Skin epidermis (tissue), 12 donors: ENCODE measurements around the gene MPHOSPH6.
A peak's percentile ranks its signal among the peaks of the same experiment; 100 is the strongest.
"Not testable (repeated sequence)": the region's sequence is repeated elsewhere in the genome, so short reads cannot be mapped to it uniquely, and the experiment has no call there.

ENCODE experiments used
- H3K27ac ChIP-seq, 21 experiments: fragments of 200-600 bp; sonication (generic) in 11 of 21; one replicate each; pipeline ENCODE4 v1.5.0; 2020; ENCODE audit warnings: mild to moderate bottlenecking in 3 of 21, inconsistent platforms in 2 of 21, moderate library complexity in 2 of 21
- H3K4me3 ChIP-seq, 7 experiments: fragments of 200-600 bp; sonication (generic) in 2 of 7; one replicate each; pipeline ENCODE4 v1.5.0; 2020; ENCODE audit warnings: inconsistent platforms in 2 of 7, mild to moderate bottlenecking in 2 of 7, moderate library complexity in 1 of 7

The MPHOSPH6 gene

DNA sequence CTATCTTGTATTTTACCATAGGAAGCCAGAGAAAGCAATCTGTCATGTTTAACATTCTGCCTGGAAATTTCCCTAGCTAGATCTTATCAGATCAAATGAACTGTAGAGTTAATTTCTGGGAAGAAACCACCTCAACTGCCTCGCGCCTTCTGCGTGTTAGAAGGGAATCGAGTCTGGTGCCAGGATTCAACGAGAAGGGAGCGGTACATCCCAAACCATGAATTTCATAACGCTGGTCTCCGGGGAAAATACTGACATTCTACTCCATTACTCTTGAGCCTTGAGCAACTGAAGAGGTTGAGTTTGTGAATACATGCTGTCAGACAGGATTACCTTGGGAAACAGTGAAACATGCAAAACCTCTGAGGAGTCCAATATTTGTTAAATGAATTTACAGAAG lies 35.2 kb downstream of the MPHOSPH6 start:
- peak overlapping the region in 1 of 21 experiments; percentile 17 for H3K27ac ChIP-seq
- no peak overlapping the region for H3K4me3 ChIP-seq

DNA sequence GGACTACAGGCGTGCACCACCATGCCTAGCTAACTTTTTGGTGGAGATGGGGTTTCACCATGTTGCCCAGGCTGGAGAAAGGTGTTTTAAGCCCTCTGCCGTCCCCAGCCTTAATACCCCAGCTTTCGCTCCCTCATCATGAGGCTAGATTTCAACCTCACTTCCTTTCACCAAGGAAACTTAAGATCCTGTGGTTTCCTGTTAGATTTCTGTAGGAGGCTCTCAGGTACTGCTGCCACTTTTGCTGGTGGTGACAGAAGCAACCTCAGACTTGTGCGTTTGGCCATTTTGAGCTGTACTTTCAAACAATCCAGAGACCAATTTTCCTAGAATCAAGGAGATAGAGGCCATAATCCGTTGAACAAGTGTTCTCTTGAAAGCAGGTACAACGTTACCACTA lies 36.2 kb downstream of the MPHOSPH6 start:
- Histone ChIP-seq H3K27ac (no peak overlapping the region), H3K4me3 (no peak overlapping the region)

GRCh38 chr16:82129881-82130280 lies 40.1 kb downstream of the MPHOSPH6 start:
- Histone ChIP-seq H3K4me3 (no peak overlapping the region), H3K27ac (no peak overlapping the region)

DNA sequence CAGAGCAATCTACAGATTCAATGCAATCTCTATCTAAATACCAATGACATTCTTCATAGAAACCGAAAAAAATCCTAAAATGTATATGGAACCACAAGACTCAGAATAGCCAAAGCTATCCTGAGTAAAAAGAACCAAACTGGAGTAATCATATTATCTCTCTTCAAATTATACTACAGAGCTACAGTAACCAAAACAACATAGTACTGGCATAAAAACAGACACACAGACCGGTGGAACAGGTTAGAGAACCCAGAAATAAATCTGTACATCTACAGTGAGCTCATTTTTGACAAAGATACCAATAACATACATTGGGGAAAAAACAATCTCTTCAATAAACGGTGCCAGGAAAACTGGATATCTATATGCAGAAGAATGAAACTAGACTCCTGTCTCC lies 45.4 kb downstream of the MPHOSPH6 start:
- Histone ChIP-seq H3K27ac (no peak overlapping the region), H3K4me3 (no peak overlapping the region)

- Histone ChIP-seq H3K4me3 (no peak overlapping the region), H3K27ac (no peak overlapping the region)
Measured at GRCh38 chr16:82119405-82119804, 50.6 kb downstream of the MPHOSPH6 start.

DNA sequence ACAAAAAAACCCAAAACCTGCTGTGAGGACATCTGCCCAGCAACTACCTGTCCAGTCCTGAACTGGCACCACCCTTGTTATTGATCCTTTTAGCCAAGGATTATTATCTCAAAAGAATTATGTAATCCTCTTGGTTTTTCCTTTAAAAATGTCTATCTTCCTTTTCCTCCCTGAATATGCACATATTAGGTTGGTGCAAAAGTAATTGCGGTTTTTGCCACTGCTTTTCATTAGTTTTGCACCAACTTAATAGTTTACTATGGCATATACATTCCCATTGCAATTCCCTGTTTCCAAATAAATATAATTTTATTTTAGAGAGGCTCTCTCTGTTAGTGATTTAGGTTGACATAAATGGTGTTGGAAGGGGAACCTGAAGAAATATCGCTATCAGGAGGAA lies 51.3 kb downstream of the MPHOSPH6 start:
- Histone ChIP-seq H3K27ac (no peak overlapping the region), H3K4me3 (no peak overlapping the region)

GRCh38 chr16:82116535-82116934 lies 53.5 kb downstream of the MPHOSPH6 start:
- Histone ChIP-seq H3K27ac (no peak overlapping the region), H3K4me3 (no peak overlapping the region)

- Histone ChIP-seq H3K27ac (no peak overlapping the region), H3K4me3 (no peak overlapping the region)
Measured at GRCh38 chr16:82113741-82114140, 56.3 kb downstream of the MPHOSPH6 start.

GRCh38 chr16:82111944-82112343 lies 58.1 kb downstream of the MPHOSPH6 start:
- H3K27ac ChIP-seq = peak overlapping the region in 3 of 21 experiments; percentile 8 to 40 (median 22)
- no peak overlapping the region for H3K4me3 ChIP-seq

DNA sequence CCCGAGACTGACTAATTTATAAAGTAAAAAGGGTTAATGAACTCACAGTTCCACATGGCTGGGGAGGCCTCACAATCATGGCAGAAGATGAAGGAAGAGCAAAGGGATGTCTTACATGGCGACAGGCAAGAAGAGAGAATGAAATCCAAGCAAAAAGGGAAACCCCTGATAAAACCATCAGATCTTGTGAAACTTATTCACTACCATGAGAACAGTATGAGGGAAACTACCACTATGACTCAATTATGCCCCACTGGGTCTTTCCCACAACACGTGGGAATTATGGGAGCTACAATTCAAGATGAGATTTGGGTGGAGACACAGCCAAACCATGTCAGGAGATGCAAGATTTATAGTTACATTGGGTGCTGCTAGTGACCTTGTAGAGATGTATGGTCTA lies 60.8 kb downstream of the MPHOSPH6 start:
- not testable (repeated sequence) for H3K27ac ChIP-seq, H3K4me3 ChIP-seq

DNA sequence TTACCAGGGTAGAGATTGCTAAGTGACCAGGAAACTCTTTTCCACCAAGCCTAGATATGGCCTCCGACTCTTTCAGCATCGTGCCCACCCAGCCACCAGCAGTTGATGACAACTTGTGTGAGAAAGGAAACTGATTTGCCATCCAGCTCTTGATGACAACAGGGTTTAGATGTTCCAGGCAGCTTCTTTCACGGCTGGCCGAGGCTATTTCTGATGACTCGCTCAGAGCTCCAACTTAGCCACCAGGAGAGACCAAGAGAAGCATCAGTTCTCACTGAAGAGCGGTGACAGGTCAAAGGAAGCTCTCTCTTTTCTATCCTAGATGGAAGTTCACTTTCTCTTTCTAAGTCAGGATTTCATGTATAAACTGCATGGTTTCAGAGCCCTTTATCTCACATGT lies 61.2 kb downstream of the MPHOSPH6 start:
- Histone ChIP-seq H3K27ac (no peak overlapping the region), H3K4me3 (no peak overlapping the region)

GRCh38 chr16:82108100-82108499 lies 61.9 kb downstream of the MPHOSPH6 start:
- H3K27ac ChIP-seq = no peak overlapping the region

GRCh38 chr16:82105107-82105506 lies 64.9 kb downstream of the MPHOSPH6 start:
- Histone ChIP-seq H3K27ac (no peak overlapping the region), H3K4me3 (no peak overlapping the region)

More at GRCh38 chr16:82108100-82108499, 61.9 kb downstream of the MPHOSPH6 start:
- H3K4me3 ChIP-seq = no peak overlapping the region
